Measurements from ENCODE around the gene TBXAS1. TPM values are rescaled to one million over a fixed set of nuclear protein-coding genes. Genes with fewer than 3 reads are reported as not detected.

The TBXAS1 gene
- total and polyA plus RNA-seq, 4 donors, result 19.6 to 126 (median 55.2) TPM

DNA sequence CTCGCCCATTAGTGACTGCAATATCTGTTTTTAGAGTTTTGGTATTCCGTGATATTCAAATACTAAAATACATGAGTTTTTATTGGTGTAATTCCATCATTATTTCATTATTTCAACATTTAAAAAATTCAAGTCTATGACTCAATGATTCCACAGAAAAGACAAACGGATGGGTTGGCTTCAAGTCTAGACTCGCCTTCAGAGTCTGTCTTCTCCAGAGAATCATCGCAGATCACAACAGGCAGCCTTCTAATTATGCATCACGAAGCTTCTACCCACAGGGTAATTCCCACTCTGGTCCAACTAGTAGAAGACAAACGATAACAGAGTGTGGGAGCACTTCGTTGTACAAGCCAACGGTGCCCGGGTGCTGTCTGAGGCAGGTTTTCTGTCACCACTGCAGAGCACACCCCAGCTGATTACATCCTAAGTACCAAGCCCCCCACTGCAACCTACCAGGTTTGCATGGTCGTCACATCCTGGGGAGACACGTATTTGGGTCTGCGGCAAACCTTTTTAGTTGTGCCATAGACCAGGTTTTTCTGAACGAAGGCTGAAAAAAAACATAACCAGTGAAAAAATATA is 204.8 kb downstream of the TBXAS1 start:
- peaks cover 3 to 24% (median 9%) of the 10 kb centered on the region in 4 donors for H3K36me3 ChIP-seq (ENCODE audit: control insufficient read depth in 4 of 4, insufficient read depth in 4 of 4, low read length in 4 of 4)
- ATAC-seq (ENCODE audit: insufficient read depth, low FRiP score), result no peak
- WGBS, 2 donors, result 96 to 97% methylated on average over 14 of the region's 14 CpGs
- DNase-seq, result no peak
- H3K4me3 ChIP-seq, result no peak overlapping the region
- TF ChIP-seq, protein P1, sequence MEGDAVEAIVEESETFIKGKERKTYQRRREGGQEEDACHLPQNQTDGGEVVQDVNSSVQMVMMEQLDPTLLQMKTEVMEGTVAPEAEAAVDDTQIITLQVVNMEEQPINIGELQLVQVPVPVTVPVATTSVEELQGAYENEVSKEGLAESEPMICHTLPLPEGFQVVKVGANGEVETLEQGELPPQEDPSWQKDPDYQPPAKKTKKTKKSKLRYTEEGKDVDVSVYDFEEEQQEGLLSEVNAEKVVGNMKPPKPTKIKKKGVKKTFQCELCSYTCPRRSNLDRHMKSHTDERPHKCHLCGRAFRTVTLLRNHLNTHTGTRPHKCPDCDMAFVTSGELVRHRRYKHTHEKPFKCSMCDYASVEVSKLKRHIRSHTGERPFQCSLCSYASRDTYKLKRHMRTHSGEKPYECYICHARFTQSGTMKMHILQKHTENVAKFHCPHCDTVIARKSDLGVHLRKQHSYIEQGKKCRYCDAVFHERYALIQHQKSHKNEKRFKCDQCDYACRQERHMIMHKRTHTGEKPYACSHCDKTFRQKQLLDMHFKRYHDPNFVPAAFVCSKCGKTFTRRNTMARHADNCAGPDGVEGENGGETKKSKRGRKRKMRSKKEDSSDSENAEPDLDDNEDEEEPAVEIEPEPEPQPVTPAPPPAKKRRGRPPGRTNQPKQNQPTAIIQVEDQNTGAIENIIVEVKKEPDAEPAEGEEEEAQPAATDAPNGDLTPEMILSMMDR (IDR thresholded peaks at IDR 0.05; ENCODE audit: control extremely low read depth, extremely low read depth), result no peak
- H3K4me1 ChIP-seq (ENCODE audit: control insufficient read depth in 5 of 5, insufficient read depth in 5 of 5, low read length in 5 of 5), result peaks cover 0 to 5% (median 0%) of the 10 kb centered on the region in 5 donors
- H3K9me3 ChIP-seq (ENCODE audit: control insufficient read depth in 4 of 4, insufficient read depth in 3 of 4, low read length in 3 of 4), result no peaks in the 10 kb centered on the region
- no peak overlapping the region for H3K27ac ChIP-seq (ENCODE audit: low read depth in 1 of 2, low read length in 1 of 2)
- no peak overlapping the region for H3K9ac ChIP-seq (ENCODE audit: insufficient read depth in 1 of 2, low read length in 2 of 2)
- no peaks in the 10 kb centered on the region for H3K27me3 ChIP-seq (ENCODE audit: control insufficient read depth in 3 of 3, insufficient read depth in 3 of 3, low read length in 2 of 3)

DNA sequence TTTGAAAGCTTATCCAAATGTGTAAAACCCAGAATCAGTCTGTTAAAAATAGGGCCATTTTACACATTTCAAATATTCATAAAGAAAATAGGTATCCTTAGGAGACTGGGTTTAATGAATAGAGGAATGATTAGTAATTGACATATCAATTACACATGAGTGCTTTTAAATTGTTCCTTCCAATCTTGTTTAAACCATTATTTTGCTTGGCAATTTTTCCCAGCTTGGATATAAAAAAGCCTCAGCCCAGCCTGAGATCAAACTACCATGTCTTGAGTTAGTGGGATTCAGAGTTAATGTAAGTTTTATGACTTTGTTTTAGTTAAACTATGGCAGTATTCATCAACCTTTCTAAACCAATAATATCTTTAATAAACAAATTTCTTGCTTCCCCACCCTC is 205.4 kb downstream of the TBXAS1 start:
- Histone ChIP-seq H3K9me3 (ENCODE audit: control insufficient read depth in 4 of 4, insufficient read depth in 3 of 4, low read length in 3 of 4) (no peaks in the 10 kb centered on the region), H3K9ac (ENCODE audit: insufficient read depth in 1 of 2, low read length in 2 of 2) (no peak overlapping the region), H3K36me3 (ENCODE audit: control insufficient read depth in 4 of 4, insufficient read depth in 4 of 4, low read length in 4 of 4) (peaks cover 3 to 27% (median 9%) of the 10 kb centered on the region in 4 donors), H3K4me1 (ENCODE audit: control insufficient read depth in 5 of 5, insufficient read depth in 5 of 5, low read length in 5 of 5) (peaks cover 0 to 5% (median 0%) of the 10 kb centered on the region in 5 donors), H3K27ac (ENCODE audit: low read depth in 1 of 2, low read length in 1 of 2) (no peak overlapping the region), H3K27me3 (ENCODE audit: control insufficient read depth in 3 of 3, insufficient read depth in 3 of 3, low read length in 2 of 3) (no peaks in the 10 kb centered on the region), H3K4me3 (no peak overlapping the region)
- TF ChIP-seq, protein P1 (IDR thresholded peaks at IDR 0.05; ENCODE audit: control extremely low read depth, extremely low read depth), result no peak
- DNase-seq (no peak), ATAC-seq (ENCODE audit: insufficient read depth, low FRiP score) (no peak)

DNA sequence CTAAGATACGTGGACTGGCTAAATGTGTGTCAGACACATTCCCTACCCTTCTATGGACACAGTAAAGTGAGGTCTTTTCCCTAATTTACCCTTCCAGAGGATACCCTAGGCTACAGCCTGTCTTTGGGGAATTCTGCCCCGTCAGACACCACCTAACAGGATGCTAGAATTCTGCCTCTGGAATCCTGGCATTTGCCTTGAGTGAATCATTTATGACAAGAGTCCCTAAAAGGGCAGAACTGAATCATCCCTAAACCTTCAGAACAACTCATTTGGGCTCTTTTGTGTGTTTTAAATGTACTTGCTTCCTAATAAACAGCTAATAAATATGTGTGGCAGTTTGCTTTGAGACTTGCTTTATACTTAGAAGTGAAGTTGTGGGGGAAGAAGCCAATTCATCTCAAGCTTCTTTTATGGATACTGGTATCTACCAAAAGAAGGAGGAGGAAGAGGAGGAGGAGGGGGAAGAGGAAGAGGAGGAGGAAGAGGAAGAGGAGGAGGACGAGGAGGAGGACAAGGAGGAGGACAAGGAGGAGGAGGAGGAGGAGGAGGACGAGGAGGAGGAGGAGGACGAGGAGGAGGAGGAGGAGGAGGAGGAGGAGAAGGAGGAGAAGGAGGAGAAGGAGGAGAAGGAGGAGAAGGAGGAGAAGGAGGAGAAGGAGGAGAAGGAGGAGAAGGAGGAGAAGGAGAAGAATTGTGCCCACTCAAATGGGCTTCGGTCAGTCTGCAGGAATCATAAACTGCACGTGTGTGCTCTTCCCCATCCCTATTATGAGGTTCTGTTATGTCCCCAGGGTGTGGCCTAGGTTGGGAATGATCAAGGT is 206.5 kb downstream of the TBXAS1 start:
- H3K27me3 ChIP-seq (ENCODE audit: control insufficient read depth in 3 of 3, insufficient read depth in 3 of 3, low read length in 2 of 3), result no peaks in the 10 kb centered on the region
- peaks cover 3 to 36% (median 9%) of the 10 kb centered on the region in 4 donors for H3K36me3 ChIP-seq (ENCODE audit: control insufficient read depth in 4 of 4, insufficient read depth in 4 of 4, low read length in 4 of 4)
- peaks cover 0 to 5% (median 0%) of the 10 kb centered on the region in 5 donors for H3K4me1 ChIP-seq (ENCODE audit: control insufficient read depth in 5 of 5, insufficient read depth in 5 of 5, low read length in 5 of 5)
- no peak overlapping the region for H3K9ac ChIP-seq (ENCODE audit: insufficient read depth in 1 of 2, low read length in 2 of 2)
- ATAC-seq (ENCODE audit: insufficient read depth, low FRiP score), result no peak
- no peak overlapping the region for H3K27ac ChIP-seq (ENCODE audit: low read depth in 1 of 2, low read length in 1 of 2)
- TF ChIP-seq, protein P1 (IDR thresholded peaks at IDR 0.05; ENCODE audit: control extremely low read depth, extremely low read depth), result no peak
- H3K9me3 ChIP-seq (ENCODE audit: control insufficient read depth in 4 of 4, insufficient read depth in 3 of 4, low read length in 3 of 4), result no peaks in the 10 kb centered on the region
- no peak overlapping the region for H3K4me3 ChIP-seq
- no peak for DNase-seq
- WGBS, 2 donors, result 89 to 91% methylated on average over 4 of the region's 7 CpGs
